Right cardiac atrium (tissue), 5 donors: Measurements from ENCODE around the gene HOXC9. TPM values are rescaled to one million over a fixed set of nuclear protein-coding genes. Genes with fewer than 3 reads are reported as not detected.
A peak's percentile ranks its signal among the peaks of the same experiment; 100 is the strongest.

Experiments used
- ATAC-seq, 2 donors: fragments of 200-7000 bp; cut with Tn5 transposase; one replicate each; pipeline versions ENCODE4 v1.8.0 to v1.9.1; 2020; ENCODE audit warnings: moderate library complexity in 2 of 2, mild to moderate bottlenecking in 1 of 2
- DNase-seq, 3 donors: peaks; one replicate each; pipeline ENCODE4 v3.0.0-alpha.2; 2020
- H3K27ac ChIP-seq: one replicate; pipeline ENCODE4 v1.5.1; 2013; ENCODE audit warnings: mild to moderate bottlenecking, low read length, control low read depth, moderate library complexity
- H3K27me3 ChIP-seq: one replicate; pipeline ENCODE4 v1.6.1; 2013; ENCODE audit not compliant: control insufficient read depth, insufficient read depth
- H3K4me1 ChIP-seq: one replicate; pipeline ENCODE4 v1.6.1; 2013; ENCODE audit warnings: low read length; ENCODE audit not compliant: control insufficient read depth, insufficient read depth
- H3K4me3 ChIP-seq: one replicate; pipeline ENCODE4 v1.5.1; 2013; ENCODE audit warnings: low read length, control low read depth
- H3K9me3 ChIP-seq: one replicate; pipeline ENCODE4 v1.6.1; 2013; ENCODE audit warnings: low read length; ENCODE audit not compliant: control insufficient read depth
- WGBS: extraction: QIAGEN DNeasy Blood & Tissue Kit; methylation state at CpG from one replicate; pipeline ENCODE4 v1.1.7; 2013; 5-methylcytosine and 5-hydroxymethylcytosine counted together
- intact Hi-C, 4 donors: fragments of 100-400 bp; cut with DNase I; formaldehyde crosslinking; loops; one replicate each; pipeline versions ENCODE4 v1.11.0 to v1.14.0; 2022 to 2023
- polyA plus RNA-seq: library from polyadenylated mRNA; stranded (reverse); fragments of 200-250 nt; gene quantifications from one replicate; pipeline ENCODE4 v1.2.3, GENCODE V29; 2013
- total RNA-seq, 4 donors: library from RNA; stranded (reverse); fragmentation: NEBNext Ultra II Directional; extraction: Animal tissue kit (Norgen Biotek cat#: 25700); gene quantifications; one replicate each; pipeline ENCODE4 v1.2.1, GENCODE V29; 2021
- donor health status: healthy with polysubstance abuse.
- donor health status: DM: no; HTN: yes; CAD: no.
- donor health status: DM: no; HTN: no; CAD: no.
- donor health status: DM: no; HTN: yes; CAD: no; lungs with severe emphysema.
- donor health status: DM: yes; HTN: yes; CAD: no.

The HOXC9 gene
- total and polyA plus RNA-seq, 5 donors, result 0.15 TPM; not detected in 4

GRCh38 chr12:54001283-54002187, 1.6 kb downstream of the HOXC9 start:
- Histone ChIP-seq H3K4me3 (no peak overlapping the region), H3K4me1 (no peaks in the 10 kb centered on the region), H3K27me3 (no peaks in the 10 kb centered on the region), H3K9me3 (no peaks in the 10 kb centered on the region), H3K27ac (no peak overlapping the region)
- intact Hi-C loops, result no loop called here
- DNase-seq (no peak), ATAC-seq (no peak)
- 29% methylated on average over 8 of the region's 8 CpGs for WGBS

GRCh38 chr12:54002278-54002914, 2.4 kb downstream of the HOXC9 start:
- no peak overlapping the region for H3K27ac ChIP-seq
- no peaks in the 10 kb centered on the region for H3K9me3 ChIP-seq
- 18% methylated on average over 19 of the region's 19 CpGs for WGBS
- ATAC-seq, result no peak
- no peaks in the 10 kb centered on the region for H3K27me3 ChIP-seq
- H3K4me3 ChIP-seq, result no peak overlapping the region
- no peaks in the 10 kb centered on the region for H3K4me1 ChIP-seq
- DNase-seq, result no peak
- intact Hi-C loops, result no loop called here

GRCh38 chr12:54002915-54003389, 3.0 kb downstream of the HOXC9 start:
- no peak for ATAC-seq
- intact Hi-C loops, result no loop called here
- Histone ChIP-seq H3K9me3 (no peaks in the 10 kb centered on the region), H3K27ac (no peak overlapping the region), H3K4me3 (no peak overlapping the region), H3K4me1 (no peaks in the 10 kb centered on the region), H3K27me3 (no peaks in the 10 kb centered on the region)
- DNase-seq, result no peak
- 28% methylated on average over 19 of the region's 19 CpGs for WGBS

- no peaks in the 10 kb centered on the region for H3K9me3 ChIP-seq
- H3K27me3 ChIP-seq, result no peaks in the 10 kb centered on the region
- no peak overlapping the region for H3K4me3 ChIP-seq
- WGBS, result 31% methylated on average over 3 of the region's 3 CpGs
- DNase-seq (no peak), ATAC-seq (no peak)
- no peak overlapping the region for H3K27ac ChIP-seq
- intact Hi-C loops, result no loop called here
- no peaks in the 10 kb centered on the region for H3K4me1 ChIP-seq
Observed at GRCh38 chr12:54003625-54004024, 3.7 kb downstream of the HOXC9 start.

GRCh38 chr12:54004063-54004840, 4.3 kb downstream of the HOXC9 start:
- peaks cover under 1% of the 10 kb centered on the region for H3K4me1 ChIP-seq
- no peak overlapping the region for H3K27ac ChIP-seq
- H3K9me3 ChIP-seq, result no peaks in the 10 kb centered on the region
- intact Hi-C loops, result no loop called here
- no peak for ATAC-seq
- H3K27me3 ChIP-seq, result no peaks in the 10 kb centered on the region
- H3K4me3 ChIP-seq, result no peak overlapping the region
- WGBS, result 20% methylated on average over 20 of the region's 20 CpGs
- no peak for DNase-seq

GRCh38 chr12:54004841-54005530, 5.0 kb downstream of the HOXC9 start:
- 16% methylated on average over 31 of the region's 31 CpGs for WGBS
- intact Hi-C loops, result loop anchor here in 1 of 4 donors (5.0 kb wide), 1 partner anchor 197 kb away; no protein-coding TSS in a partner anchor
- ATAC-seq (no peak), DNase-seq (no peak)
- H3K27me3 ChIP-seq, result no peaks in the 10 kb centered on the region
- no peak overlapping the region for H3K4me3 ChIP-seq
- no peak overlapping the region for H3K27ac ChIP-seq
- no peaks in the 10 kb centered on the region for H3K9me3 ChIP-seq
- peaks cover 2% of the 10 kb centered on the region for H3K4me1 ChIP-seq

GRCh38 chr12:54005531-54005852, 5.5 kb downstream of the HOXC9 start:
- Histone ChIP-seq H3K27ac (no peak overlapping the region), H3K9me3 (no peaks in the 10 kb centered on the region), H3K27me3 (no peaks in the 10 kb centered on the region), H3K4me1 (peaks cover 2% of the 10 kb centered on the region), H3K4me3 (no peak overlapping the region)
- DNase-seq, result no peak
- intact Hi-C loops, result loop anchor here in 1 of 4 donors (5.0 kb wide), 1 partner anchor 197 kb away; no protein-coding TSS in a partner anchor
- ATAC-seq, result no peak
- WGBS, result 9% methylated on average over 26 of the region's 26 CpGs

- Histone ChIP-seq H3K9me3 (no peaks in the 10 kb centered on the region), H3K4me3 (peak overlapping the region; percentile 50), H3K27me3 (no peaks in the 10 kb centered on the region), H3K4me1 (peaks cover 2% of the 10 kb centered on the region), H3K27ac (no peak overlapping the region)
- DNase-seq (peak; percentile 83 to 95 (median 94)), ATAC-seq (peak; percentile 86 to 91)
- intact Hi-C loops, result loop anchor here in 3 of 4 donors (2.0 to 5.0 kb wide), 2 partner anchors 195 to 196 kb away; no protein-coding TSS in a partner anchor
- 8% methylated on average over 39 of the region's 39 CpGs for WGBS
Observed at GRCh38 chr12:54005853-54006558, 6.0 kb downstream of the HOXC9 start.

GRCh38 chr12:54006559-54007220, 6.7 kb downstream of the HOXC9 start:
- Histone ChIP-seq H3K9me3 (no peaks in the 10 kb centered on the region), H3K4me3 (peak overlapping the region; percentile 50), H3K4me1 (peaks cover 2% of the 10 kb centered on the region), H3K27me3 (no peaks in the 10 kb centered on the region), H3K27ac (no peak overlapping the region)
- WGBS, result 28% methylated on average over 22 of the region's 22 CpGs
- intact Hi-C loops, result loop anchor here in 3 of 4 donors (2.0 to 5.0 kb wide), 2 partner anchors 194 to 196 kb away; no protein-coding TSS in a partner anchor
- ATAC-seq, result no peak
- DNase-seq, result no peak
